Thyroid gland (tissue), 4 donors: ENCODE data around the gene BCL2.

Experiments
- POLR2A ChIP-seq, 2 donors: fragments of 450-650 bp; IDR thresholded peaks; one replicate each; pipeline ENCODE4 v1.6.1; 2017; ENCODE audit warnings: antibody characterized with exemption in 2 of 2, mild to moderate bottlenecking in 2 of 2, moderate library complexity in 1 of 2
- TF ChIP-seq, protein P1 (sequence below), 6 experiments: fragments of 200-600 bp in 3 of 6; fragments of 450-650 bp in 3 of 6; sonication (generic) in 3 of 6; IDR thresholded peaks; one replicate each; pipeline ENCODE4 v1.5.1; 2016 to 2019; ENCODE audit warnings: antibody characterized with exemption in 6 of 6, mild to moderate bottlenecking in 2 of 6, inconsistent platforms in 1 of 6, moderate library complexity in 1 of 6

DNA sequence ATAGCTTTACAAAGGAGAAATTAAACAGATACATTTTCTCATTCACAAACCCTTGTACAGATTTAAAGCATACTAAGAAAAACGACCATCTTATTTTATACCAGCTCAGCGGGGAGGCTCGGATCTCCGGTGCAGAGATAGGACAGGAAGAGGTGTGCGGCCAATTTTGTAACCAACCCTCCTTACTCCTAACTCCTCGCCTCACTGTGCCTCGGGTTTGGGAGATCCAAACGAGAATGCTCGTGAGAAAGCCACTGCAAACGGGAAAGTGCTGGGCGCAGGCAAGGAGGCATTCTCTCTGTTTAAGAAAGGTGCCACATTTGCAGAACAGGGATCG is 46.3 kb upstream of the BCL2 start:
- no peak for TF ChIP-seq POLR2A (IDR thresholded peaks at IDR 0.05)
- TF ChIP-seq, protein P1, sequence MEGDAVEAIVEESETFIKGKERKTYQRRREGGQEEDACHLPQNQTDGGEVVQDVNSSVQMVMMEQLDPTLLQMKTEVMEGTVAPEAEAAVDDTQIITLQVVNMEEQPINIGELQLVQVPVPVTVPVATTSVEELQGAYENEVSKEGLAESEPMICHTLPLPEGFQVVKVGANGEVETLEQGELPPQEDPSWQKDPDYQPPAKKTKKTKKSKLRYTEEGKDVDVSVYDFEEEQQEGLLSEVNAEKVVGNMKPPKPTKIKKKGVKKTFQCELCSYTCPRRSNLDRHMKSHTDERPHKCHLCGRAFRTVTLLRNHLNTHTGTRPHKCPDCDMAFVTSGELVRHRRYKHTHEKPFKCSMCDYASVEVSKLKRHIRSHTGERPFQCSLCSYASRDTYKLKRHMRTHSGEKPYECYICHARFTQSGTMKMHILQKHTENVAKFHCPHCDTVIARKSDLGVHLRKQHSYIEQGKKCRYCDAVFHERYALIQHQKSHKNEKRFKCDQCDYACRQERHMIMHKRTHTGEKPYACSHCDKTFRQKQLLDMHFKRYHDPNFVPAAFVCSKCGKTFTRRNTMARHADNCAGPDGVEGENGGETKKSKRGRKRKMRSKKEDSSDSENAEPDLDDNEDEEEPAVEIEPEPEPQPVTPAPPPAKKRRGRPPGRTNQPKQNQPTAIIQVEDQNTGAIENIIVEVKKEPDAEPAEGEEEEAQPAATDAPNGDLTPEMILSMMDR (IDR thresholded peaks at IDR 0.05): no peak
